Measurements from ENCODE around the gene ADAMTSL1.

- TF ChIP-seq CTCF (conservative IDR thresholded peaks at IDR 0.05; ENCODE audit: low read length) (no peak), EZH2phosphoT487 (IDR thresholded peaks at IDR 0.05; ENCODE audit: borderline replicate concordance, low read depth, low read length) (no peak)
These were observed 106.2 kb downstream of the ADAMTSL1 start for GRCh38 chr9:18580151-18580550.
